ENCODE data around the gene DUSP10. TPM values are rescaled to one million over a fixed set of nuclear protein-coding genes. Genes with fewer than 3 reads are reported as not detected.

The DUSP10 gene
- total RNA-seq, 1 experiment from 2014 or later: 1.6 TPM

DNA sequence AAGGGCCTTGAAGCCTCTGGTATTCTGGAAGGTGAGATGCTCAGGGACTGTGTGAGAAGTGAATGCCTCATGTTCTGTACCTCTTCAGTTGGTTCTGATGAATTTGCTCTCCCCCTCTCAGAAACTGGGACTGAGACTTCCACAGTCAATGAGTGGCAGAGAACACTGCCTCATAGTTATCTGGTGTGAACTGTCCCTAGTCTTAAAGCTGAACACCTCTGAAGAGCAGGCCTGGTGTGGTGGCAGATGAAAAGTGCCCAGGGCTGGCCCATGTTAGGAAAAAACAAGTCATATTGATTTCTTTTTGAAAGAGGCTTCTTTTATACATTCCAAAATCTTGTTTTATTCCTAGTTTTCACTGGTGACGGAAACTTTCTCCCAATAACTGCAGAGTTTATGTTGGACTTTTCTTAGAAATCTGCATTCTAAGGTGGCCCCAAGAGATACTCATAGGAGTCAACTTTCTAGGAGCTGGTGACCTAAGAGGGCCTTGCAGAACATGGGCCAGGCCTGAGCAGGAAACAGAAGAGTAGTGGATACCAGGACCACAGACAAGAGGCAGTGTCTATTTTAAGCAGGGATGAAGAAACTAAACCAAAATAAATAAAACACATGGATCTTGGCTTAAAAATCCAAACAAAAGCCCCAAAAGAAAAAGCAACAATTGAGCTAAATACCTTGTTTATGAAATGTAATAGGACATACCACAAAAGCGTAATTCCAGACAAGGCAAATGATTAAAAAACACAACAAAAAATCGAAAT lies 19.5 kb downstream of the DUSP10 start:
- TF ChIP-seq, protein P1, sequence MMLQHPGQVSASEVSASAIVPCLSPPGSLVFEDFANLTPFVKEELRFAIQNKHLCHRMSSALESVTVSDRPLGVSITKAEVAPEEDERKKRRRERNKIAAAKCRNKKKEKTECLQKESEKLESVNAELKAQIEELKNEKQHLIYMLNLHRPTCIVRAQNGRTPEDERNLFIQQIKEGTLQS (CRISPR knock-in tag; conservative IDR thresholded peaks at IDR 0.05): no peak
- TF ChIP-seq, protein P2, sequence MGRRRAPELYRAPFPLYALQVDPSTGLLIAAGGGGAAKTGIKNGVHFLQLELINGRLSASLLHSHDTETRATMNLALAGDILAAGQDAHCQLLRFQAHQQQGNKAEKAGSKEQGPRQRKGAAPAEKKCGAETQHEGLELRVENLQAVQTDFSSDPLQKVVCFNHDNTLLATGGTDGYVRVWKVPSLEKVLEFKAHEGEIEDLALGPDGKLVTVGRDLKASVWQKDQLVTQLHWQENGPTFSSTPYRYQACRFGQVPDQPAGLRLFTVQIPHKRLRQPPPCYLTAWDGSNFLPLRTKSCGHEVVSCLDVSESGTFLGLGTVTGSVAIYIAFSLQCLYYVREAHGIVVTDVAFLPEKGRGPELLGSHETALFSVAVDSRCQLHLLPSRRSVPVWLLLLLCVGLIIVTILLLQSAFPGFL (CRISPR knock-in tag; IDR thresholded peaks at IDR 0.05; ENCODE audit: borderline replicate concordance): no peak
- TF ChIP-seq ZNF317 (CRISPR knock-in tag; IDR thresholded peaks at IDR 0.05; ENCODE audit: borderline replicate concordance, low read depth): no peak
- TF ChIP-seq, protein P3, sequence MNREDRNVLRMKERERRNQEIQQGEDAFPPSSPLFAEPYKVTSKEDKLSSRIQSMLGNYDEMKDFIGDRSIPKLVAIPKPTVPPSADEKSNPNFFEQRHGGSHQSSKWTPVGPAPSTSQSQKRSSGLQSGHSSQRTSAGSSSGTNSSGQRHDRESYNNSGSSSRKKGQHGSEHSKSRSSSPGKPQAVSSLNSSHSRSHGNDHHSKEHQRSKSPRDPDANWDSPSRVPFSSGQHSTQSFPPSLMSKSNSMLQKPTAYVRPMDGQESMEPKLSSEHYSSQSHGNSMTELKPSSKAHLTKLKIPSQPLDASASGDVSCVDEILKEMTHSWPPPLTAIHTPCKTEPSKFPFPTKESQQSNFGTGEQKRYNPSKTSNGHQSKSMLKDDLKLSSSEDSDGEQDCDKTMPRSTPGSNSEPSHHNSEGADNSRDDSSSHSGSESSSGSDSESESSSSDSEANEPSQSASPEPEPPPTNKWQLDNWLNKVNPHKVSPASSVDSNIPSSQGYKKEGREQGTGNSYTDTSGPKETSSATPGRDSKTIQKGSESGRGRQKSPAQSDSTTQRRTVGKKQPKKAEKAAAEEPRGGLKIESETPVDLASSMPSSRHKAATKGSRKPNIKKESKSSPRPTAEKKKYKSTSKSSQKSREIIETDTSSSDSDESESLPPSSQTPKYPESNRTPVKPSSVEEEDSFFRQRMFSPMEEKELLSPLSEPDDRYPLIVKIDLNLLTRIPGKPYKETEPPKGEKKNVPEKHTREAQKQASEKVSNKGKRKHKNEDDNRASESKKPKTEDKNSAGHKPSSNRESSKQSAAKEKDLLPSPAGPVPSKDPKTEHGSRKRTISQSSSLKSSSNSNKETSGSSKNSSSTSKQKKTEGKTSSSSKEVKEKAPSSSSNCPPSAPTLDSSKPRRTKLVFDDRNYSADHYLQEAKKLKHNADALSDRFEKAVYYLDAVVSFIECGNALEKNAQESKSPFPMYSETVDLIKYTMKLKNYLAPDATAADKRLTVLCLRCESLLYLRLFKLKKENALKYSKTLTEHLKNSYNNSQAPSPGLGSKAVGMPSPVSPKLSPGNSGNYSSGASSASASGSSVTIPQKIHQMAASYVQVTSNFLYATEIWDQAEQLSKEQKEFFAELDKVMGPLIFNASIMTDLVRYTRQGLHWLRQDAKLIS (CRISPR knock-in tag; IDR thresholded peaks at IDR 0.05; ENCODE audit: borderline replicate concordance): no peak
- TF ChIP-seq FOXP1 (CRISPR knock-in tag; IDR thresholded peaks at IDR 0.05; ENCODE audit: borderline replicate concordance): no peak
- TF ChIP-seq JUN (CRISPR knock-in tag; IDR thresholded peaks at IDR 0.05): no peak
- TF ChIP-seq, protein P4, sequence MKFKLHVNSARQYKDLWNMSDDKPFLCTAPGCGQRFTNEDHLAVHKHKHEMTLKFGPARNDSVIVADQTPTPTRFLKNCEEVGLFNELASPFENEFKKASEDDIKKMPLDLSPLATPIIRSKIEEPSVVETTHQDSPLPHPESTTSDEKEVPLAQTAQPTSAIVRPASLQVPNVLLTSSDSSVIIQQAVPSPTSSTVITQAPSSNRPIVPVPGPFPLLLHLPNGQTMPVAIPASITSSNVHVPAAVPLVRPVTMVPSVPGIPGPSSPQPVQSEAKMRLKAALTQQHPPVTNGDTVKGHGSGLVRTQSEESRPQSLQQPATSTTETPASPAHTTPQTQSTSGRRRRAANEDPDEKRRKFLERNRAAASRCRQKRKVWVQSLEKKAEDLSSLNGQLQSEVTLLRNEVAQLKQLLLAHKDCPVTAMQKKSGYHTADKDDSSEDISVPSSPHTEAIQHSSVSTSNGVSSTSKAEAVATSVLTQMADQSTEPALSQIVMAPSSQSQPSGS (CRISPR knock-in tag; IDR thresholded peaks at IDR 0.05; ENCODE audit: borderline replicate concordance, low read depth): no peak
- TF ChIP-seq, protein P5, sequence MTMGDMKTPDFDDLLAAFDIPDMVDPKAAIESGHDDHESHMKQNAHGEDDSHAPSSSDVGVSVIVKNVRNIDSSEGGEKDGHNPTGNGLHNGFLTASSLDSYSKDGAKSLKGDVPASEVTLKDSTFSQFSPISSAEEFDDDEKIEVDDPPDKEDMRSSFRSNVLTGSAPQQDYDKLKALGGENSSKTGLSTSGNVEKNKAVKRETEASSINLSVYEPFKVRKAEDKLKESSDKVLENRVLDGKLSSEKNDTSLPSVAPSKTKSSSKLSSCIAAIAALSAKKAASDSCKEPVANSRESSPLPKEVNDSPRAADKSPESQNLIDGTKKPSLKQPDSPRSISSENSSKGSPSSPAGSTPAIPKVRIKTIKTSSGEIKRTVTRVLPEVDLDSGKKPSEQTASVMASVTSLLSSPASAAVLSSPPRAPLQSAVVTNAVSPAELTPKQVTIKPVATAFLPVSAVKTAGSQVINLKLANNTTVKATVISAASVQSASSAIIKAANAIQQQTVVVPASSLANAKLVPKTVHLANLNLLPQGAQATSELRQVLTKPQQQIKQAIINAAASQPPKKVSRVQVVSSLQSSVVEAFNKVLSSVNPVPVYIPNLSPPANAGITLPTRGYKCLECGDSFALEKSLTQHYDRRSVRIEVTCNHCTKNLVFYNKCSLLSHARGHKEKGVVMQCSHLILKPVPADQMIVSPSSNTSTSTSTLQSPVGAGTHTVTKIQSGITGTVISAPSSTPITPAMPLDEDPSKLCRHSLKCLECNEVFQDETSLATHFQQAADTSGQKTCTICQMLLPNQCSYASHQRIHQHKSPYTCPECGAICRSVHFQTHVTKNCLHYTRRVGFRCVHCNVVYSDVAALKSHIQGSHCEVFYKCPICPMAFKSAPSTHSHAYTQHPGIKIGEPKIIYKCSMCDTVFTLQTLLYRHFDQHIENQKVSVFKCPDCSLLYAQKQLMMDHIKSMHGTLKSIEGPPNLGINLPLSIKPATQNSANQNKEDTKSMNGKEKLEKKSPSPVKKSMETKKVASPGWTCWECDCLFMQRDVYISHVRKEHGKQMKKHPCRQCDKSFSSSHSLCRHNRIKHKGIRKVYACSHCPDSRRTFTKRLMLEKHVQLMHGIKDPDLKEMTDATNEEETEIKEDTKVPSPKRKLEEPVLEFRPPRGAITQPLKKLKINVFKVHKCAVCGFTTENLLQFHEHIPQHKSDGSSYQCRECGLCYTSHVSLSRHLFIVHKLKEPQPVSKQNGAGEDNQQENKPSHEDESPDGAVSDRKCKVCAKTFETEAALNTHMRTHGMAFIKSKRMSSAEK (CRISPR knock-in tag; IDR thresholded peaks at IDR 0.05; ENCODE audit: borderline replicate concordance): no peak
- TF ChIP-seq ZBTB21 (CRISPR knock-in tag; IDR thresholded peaks at IDR 0.05; ENCODE audit: borderline replicate concordance): no peak
- no peak for TF ChIP-seq NFE2L1 (CRISPR knock-in tag; IDR thresholded peaks at IDR 0.05)
- no peak for TF ChIP-seq RORB (CRISPR knock-in tag; IDR thresholded peaks at IDR 0.05)
- TF ChIP-seq CREM (CRISPR knock-in tag; IDR thresholded peaks at IDR 0.05): no peak
- TF ChIP-seq CBFB (CRISPR knock-in tag; IDR thresholded peaks at IDR 0.05; ENCODE audit: low read depth): no peak
- no peak for TF ChIP-seq SMAD4 (CRISPR knock-in tag; IDR thresholded peaks at IDR 0.05)
- TF ChIP-seq, protein P6, sequence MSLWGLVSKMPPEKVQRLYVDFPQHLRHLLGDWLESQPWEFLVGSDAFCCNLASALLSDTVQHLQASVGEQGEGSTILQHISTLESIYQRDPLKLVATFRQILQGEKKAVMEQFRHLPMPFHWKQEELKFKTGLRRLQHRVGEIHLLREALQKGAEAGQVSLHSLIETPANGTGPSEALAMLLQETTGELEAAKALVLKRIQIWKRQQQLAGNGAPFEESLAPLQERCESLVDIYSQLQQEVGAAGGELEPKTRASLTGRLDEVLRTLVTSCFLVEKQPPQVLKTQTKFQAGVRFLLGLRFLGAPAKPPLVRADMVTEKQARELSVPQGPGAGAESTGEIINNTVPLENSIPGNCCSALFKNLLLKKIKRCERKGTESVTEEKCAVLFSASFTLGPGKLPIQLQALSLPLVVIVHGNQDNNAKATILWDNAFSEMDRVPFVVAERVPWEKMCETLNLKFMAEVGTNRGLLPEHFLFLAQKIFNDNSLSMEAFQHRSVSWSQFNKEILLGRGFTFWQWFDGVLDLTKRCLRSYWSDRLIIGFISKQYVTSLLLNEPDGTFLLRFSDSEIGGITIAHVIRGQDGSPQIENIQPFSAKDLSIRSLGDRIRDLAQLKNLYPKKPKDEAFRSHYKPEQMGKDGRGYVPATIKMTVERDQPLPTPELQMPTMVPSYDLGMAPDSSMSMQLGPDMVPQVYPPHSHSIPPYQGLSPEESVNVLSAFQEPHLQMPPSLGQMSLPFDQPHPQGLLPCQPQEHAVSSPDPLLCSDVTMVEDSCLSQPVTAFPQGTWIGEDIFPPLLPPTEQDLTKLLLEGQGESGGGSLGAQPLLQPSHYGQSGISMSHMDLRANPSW (CRISPR knock-in tag; conservative IDR thresholded peaks at IDR 0.05; ENCODE audit: low read depth): no peak
- no peak for TF ChIP-seq FOXJ3 (CRISPR knock-in tag; IDR thresholded peaks at IDR 0.05; ENCODE audit: borderline replicate concordance)
- no peak for TF ChIP-seq ZNF138 (CRISPR knock-in tag; conservative IDR thresholded peaks at IDR 0.05)
- no peak for TF ChIP-seq ELF4 (CRISPR knock-in tag; IDR thresholded peaks at IDR 0.05; ENCODE audit: low read depth)
- no peak for TF ChIP-seq MXD4 (CRISPR knock-in tag; IDR thresholded peaks at IDR 0.05; ENCODE audit: borderline replicate concordance)
- no peak for TF ChIP-seq OVOL2 (CRISPR knock-in tag; IDR thresholded peaks at IDR 0.05; ENCODE audit: borderline replicate concordance)
- POLR2A ChIA-PET: no interaction called here
- Mint-ChIP-seq H3K27ac (no peak overlapping the region), H3K36me3 (peaks cover 30% of the 10 kb centered on the region), H3K4me3 (no peak overlapping the region), H3K27me3 (ENCODE audit: low read depth) (peaks cover 26% of the 10 kb centered on the region), H3K4me1 (peaks cover 23% of the 10 kb centered on the region), H3K9me3 (peaks cover 28% of the 10 kb centered on the region)
- DNase-seq (ENCODE audit: low spot score): no peak
- CTCF ChIA-PET: no interaction called here
- ATAC-seq: no peak
